Ramos (cell line): ENCODE measurements around the gene ATP2A2.
"Not testable (repeated sequence)": the region's sequence is repeated elsewhere in the genome, so short reads cannot be mapped to it uniquely, and the experiment has no call there.

Experiments used
- in situ Hi-C: fragments of 300-500 bp; cut with MboI; formaldehyde crosslinking; loops from one replicate; pipeline ENCODE4 v1.14.3; 2022; ENCODE audit warnings: low sequenced_read_pairs; ENCODE audit not compliant: unreplicated experiment

ATP2A2 gene

GRCh38 chr12:110280779-110281548, at the start of gene ATP2A2:
ATP2A2 (plus strand) TSS chr12:110281247; CDS start chr12:110281790, 543 bp downstream.
- in situ Hi-C loops, result no loop called here

GRCh38 chr12:110233212-110233903, 47.7 kb upstream of the ATP2A2 start:
- in situ Hi-C loops, result no loop called here

- in situ Hi-C loops, result no loop called here
Measured at GRCh38 chr12:110234331-110234751, 46.7 kb upstream of the ATP2A2 start.

GRCh38 chr12:110234755-110235154, 46.3 kb upstream of the ATP2A2 start:
- in situ Hi-C loops, result no loop called here

- in situ Hi-C loops, result no loop called here
Measured at GRCh38 chr12:110235383-110235782, 45.7 kb upstream of the ATP2A2 start.

- in situ Hi-C loops, result no loop called here
Measured at GRCh38 chr12:110243227-110243626, 37.8 kb upstream of the ATP2A2 start.

GRCh38 chr12:110244372-110244771, 36.7 kb upstream of the ATP2A2 start:
- in situ Hi-C loops, result no loop called here

GRCh38 chr12:110244829-110245228, 36.2 kb upstream of the ATP2A2 start:
- in situ Hi-C loops, result loop anchor here (5.0 kb wide), 1 partner anchor 143 kb away; no protein-coding TSS in a partner anchor

GRCh38 chr12:110245369-110245772, 35.7 kb upstream of the ATP2A2 start:
- in situ Hi-C loops, result loop anchor here (5.0 kb wide), 1 partner anchor 143 kb away; no protein-coding TSS in a partner anchor

GRCh38 chr12:110246636-110247339, 34.3 kb upstream of the ATP2A2 start:
- in situ Hi-C loops, result loop anchor here (5.0 kb wide), 1 partner anchor 144 kb away; no protein-coding TSS in a partner anchor

GRCh38 chr12:110247340-110248095, 33.5 kb upstream of the ATP2A2 start:
- in situ Hi-C loops, result loop anchor here (5.0 kb wide), 1 partner anchor 145 kb away; no protein-coding TSS in a partner anchor

GRCh38 chr12:110248096-110248447, 33.0 kb upstream of the ATP2A2 start:
- in situ Hi-C loops, result loop anchor here (5.0 kb wide), 1 partner anchor 146 kb away; no protein-coding TSS in a partner anchor

GRCh38 chr12:110249105-110249504, 31.9 kb upstream of the ATP2A2 start:
- in situ Hi-C loops, result loop anchor here (5.0 kb wide), 1 partner anchor 147 kb away; no protein-coding TSS in a partner anchor

- in situ Hi-C loops, result loop anchor here (5.0 kb wide), 1 partner anchor 147 kb away; no protein-coding TSS in a partner anchor
Measured at GRCh38 chr12:110249716-110250225, 31.3 kb upstream of the ATP2A2 start.

- in situ Hi-C loops, result no loop called here
Measured at GRCh38 chr12:110251381-110251780, 29.7 kb upstream of the ATP2A2 start.

GRCh38 chr12:110252716-110253115, 28.3 kb upstream of the ATP2A2 start:
- in situ Hi-C loops, result no loop called here

- in situ Hi-C loops, result no loop called here
Measured at GRCh38 chr12:110253176-110253575, 27.9 kb upstream of the ATP2A2 start.

- in situ Hi-C loops, result no loop called here
Measured at GRCh38 chr12:110254971-110255540, 26.0 kb upstream of the ATP2A2 start.

- in situ Hi-C loops, result not testable (repeated sequence)
Measured at GRCh38 chr12:110255890-110256456, 25.1 kb upstream of the ATP2A2 start.
